Left ventricle myocardium inferior (tissue), 1 donor: ENCODE measurements around the gene RAD51B. TPM values are rescaled to one million over a fixed set of nuclear protein-coding genes. Genes with fewer than 3 reads are reported as not detected.
"Not testable (repeated sequence)": the region's sequence is repeated elsewhere in the genome, so short reads cannot be mapped to it uniquely, and the experiment has no call there.

Experiments
- DNase-seq: peaks from one replicate; pipeline ENCODE4 v3.0.0-alpha.2; 2020
- H3K27ac ChIP-seq: fragments of 200-600 bp; replicated peaks from 2 replicates; pipeline ENCODE4 v1.8.0; 2021
- H3K27me3 ChIP-seq: fragments of 200-600 bp; 2 replicates; pipeline ENCODE4 v1.8.0; 2021; ENCODE audit warnings: low read depth
- H3K36me3 ChIP-seq: fragments of 200-600 bp; 2 replicates; pipeline ENCODE4 v1.8.0; 2021
- H3K4me1 ChIP-seq: fragments of 200-600 bp; 2 replicates; pipeline ENCODE4 v1.8.0; 2021
- H3K4me3 ChIP-seq: fragments of 200-600 bp; 2 replicates; pipeline ENCODE4 v1.8.0; 2021; ENCODE audit warnings: mild to moderate bottlenecking, moderate library complexity
- H3K9me3 ChIP-seq: fragments of 200-600 bp; replicated peaks from 2 replicates; pipeline ENCODE4 v1.8.0; 2021
- intact Hi-C: fragments of 100-400 bp; cut with micrococcal nuclease; formaldehyde crosslinking; loops from one replicate; pipeline ENCODE4 v1.11.0; 2022
- total RNA-seq: library from RNA; stranded (reverse); fragmentation: NEBNext Ultra II Directional; extraction: Animal tissue kit (Norgen Biotek cat#: 25700); gene quantifications from one replicate; pipeline ENCODE4 v1.2.1, GENCODE V29; 2021
- TF ChIP-seq, protein P1 (sequence below): fragments of 200-600 bp; IDR thresholded peaks from 2 replicates; pipeline ENCODE4 v1.8.0; 2021; ENCODE audit warnings: antibody characterized with exemption, mild to moderate bottlenecking, borderline replicate concordance
- donor health status: DM: no; HTN: yes; CAD: no; lungs with severe emphysema.

The RAD51B gene
- total RNA-seq, 1 donor from 2014 or later = 2.4 TPM

DNA sequence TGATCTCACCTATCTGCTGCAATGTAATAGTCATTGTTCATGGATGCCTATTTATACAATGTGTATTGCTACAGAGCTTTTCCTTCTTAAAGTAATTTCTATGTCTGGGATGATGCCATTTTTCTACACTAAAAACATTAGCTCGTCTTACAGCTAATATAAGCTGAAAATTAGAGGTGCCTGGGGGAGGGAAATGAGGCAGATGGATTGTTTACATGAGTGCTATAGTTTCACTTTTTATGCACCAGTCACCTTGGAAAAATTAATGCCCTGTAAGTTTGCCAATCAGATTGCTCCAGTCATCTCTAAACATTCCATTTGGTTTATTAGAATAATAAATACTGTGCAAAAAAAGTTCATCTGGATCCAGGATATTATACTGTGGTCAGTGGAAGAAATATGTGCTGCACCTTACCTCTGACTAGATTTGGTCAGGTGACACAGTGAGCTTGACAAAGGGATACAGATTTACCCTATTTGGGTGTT lies 436.2 kb downstream of the RAD51B start:
- Histone ChIP-seq H3K4me3 (no peak overlapping the region), H3K4me1 (peaks cover 12% of the 10 kb centered on the region), H3K9me3 (no peaks in the 10 kb centered on the region), H3K27ac (no peak overlapping the region), H3K36me3 (no peaks in the 10 kb centered on the region), H3K27me3 (no peaks in the 10 kb centered on the region)
- no peak for DNase-seq
- TF ChIP-seq, protein P1, sequence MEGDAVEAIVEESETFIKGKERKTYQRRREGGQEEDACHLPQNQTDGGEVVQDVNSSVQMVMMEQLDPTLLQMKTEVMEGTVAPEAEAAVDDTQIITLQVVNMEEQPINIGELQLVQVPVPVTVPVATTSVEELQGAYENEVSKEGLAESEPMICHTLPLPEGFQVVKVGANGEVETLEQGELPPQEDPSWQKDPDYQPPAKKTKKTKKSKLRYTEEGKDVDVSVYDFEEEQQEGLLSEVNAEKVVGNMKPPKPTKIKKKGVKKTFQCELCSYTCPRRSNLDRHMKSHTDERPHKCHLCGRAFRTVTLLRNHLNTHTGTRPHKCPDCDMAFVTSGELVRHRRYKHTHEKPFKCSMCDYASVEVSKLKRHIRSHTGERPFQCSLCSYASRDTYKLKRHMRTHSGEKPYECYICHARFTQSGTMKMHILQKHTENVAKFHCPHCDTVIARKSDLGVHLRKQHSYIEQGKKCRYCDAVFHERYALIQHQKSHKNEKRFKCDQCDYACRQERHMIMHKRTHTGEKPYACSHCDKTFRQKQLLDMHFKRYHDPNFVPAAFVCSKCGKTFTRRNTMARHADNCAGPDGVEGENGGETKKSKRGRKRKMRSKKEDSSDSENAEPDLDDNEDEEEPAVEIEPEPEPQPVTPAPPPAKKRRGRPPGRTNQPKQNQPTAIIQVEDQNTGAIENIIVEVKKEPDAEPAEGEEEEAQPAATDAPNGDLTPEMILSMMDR = no peak
- intact Hi-C loops = loop anchor here (10.0 kb wide), 1 partner anchor 389 kb away; no protein-coding TSS in a partner anchor

DNA sequence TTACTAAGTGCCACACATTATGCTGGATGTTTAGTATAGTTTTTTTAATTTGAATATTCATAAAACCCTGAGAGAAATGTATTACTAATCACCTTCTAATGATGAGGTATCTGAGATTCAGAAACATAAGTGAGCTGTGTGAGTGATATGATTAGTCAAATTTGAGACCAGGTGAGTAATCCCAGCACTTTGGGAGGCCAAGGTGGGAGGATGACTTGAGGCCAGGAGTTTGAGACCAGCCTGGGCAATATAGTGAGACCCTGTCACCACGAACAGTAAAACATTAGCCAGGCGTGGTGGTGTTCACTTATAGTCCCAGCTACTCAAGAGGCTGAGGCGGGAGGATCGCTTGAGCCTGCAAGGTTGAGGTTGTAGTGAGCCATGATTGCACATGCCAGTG lies 438.4 kb downstream of the RAD51B start:
- Histone ChIP-seq H3K9me3 (no peaks in the 10 kb centered on the region), H3K4me3 (no peak overlapping the region), H3K4me1 (no peaks in the 10 kb centered on the region), H3K27ac (no peak overlapping the region), H3K27me3 (no peaks in the 10 kb centered on the region), H3K36me3 (no peaks in the 10 kb centered on the region)
- intact Hi-C loops = loop anchor here (10.0 kb wide), 1 partner anchor 387 kb away; no protein-coding TSS in a partner anchor
- DNase-seq = no peak
- TF ChIP-seq, protein P1 = no peak

DNA sequence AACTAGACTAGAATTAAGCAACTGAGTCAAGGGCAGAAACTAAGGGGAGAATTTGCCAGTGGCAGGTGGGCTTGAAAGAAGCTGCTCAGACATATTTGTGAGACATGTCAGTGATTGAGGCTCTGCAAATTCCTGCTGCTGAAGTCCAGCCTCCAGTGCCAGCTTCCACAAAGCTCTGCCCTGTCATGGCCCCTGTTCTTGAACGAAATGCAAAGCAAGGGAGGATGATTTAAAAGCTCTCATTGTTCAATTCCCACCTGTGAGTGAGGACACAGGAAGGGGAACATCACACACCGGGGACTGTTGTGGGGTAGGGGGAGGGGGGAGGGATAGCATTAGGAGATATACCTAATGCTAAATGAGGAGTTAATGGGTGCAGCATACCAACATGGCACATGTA lies 439.4 kb downstream of the RAD51B start:
- not testable (repeated sequence) for H3K4me1 ChIP-seq, H3K9me3 ChIP-seq, DNase-seq, H3K36me3 ChIP-seq, H3K27ac ChIP-seq, H3K4me3 ChIP-seq, H3K27me3 ChIP-seq
- intact Hi-C loops = loop anchor here (10.0 kb wide), 1 partner anchor 386 kb away; no protein-coding TSS in a partner anchor

DNA sequence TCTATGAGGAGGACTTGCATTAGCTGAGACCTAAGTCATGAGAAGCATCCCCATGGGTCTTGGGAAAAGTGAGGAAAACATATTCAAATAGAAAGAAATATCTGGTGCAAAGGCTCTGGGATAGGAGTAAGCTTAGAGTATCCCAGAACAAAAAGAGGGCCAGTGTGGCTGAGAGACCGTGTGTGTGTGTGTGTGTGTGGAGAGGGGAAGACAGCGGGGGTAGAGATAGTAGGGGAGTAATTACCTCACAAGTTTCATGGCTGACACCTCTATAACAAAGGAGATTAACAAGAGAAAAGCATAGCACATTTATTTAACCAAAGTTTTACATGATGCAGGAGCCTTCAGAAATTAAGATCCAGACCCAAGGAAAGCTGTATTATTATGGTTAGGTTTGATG lies 440.5 kb downstream of the RAD51B start:
- peaks cover 9% of the 10 kb centered on the region for H3K4me1 ChIP-seq
- H3K27ac ChIP-seq = no peak overlapping the region
- no peaks in the 10 kb centered on the region for H3K27me3 ChIP-seq
- TF ChIP-seq, protein P1 = no peak
- no peak overlapping the region for H3K4me3 ChIP-seq
- intact Hi-C loops = no loop called here
- DNase-seq = no peak
- no peaks in the 10 kb centered on the region for H3K36me3 ChIP-seq
- H3K9me3 ChIP-seq = no peaks in the 10 kb centered on the region

DNA sequence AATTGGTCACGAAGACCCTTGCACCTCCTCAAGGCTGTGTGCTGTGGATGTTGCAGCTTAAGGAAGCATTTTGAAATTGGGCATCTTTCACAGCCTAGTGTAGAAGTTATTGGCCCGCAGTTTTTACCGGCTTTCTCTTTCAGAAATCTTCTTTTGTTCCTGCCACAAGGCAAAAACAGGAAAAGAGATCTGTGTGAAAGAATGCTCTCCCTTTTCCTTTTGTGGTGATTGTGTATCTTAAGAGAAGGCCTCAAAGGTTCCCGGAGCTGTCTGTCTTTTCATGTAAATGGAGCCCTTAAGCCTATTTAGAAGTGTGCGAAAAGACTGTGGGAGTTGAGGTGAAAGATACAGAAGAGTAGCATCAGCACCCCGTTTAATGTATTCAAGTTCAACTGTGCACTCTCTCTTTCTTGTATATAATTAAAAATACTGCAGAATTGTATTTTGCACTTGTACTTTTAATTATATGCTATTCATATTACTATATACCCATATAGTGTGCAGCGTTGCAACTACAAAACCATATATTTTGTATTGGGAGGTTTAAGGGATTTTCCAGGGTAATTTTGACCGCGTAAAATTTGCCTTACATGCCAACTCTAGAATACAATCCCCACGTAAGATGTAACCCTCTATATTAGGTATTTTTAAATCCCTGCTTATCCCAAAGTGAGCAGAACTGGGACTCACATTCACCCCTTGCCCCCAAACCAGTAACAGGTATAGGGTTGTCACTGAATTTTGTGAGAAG lies 441.7 kb downstream of the RAD51B start:
- Histone ChIP-seq H3K27ac (no peak overlapping the region), H3K4me1 (peaks cover 9% of the 10 kb centered on the region), H3K4me3 (no peak overlapping the region), H3K27me3 (no peaks in the 10 kb centered on the region), H3K36me3 (no peaks in the 10 kb centered on the region), H3K9me3 (no peaks in the 10 kb centered on the region)
- TF ChIP-seq, protein P1 = no peak
- intact Hi-C loops = no loop called here
- no peak for DNase-seq

DNA sequence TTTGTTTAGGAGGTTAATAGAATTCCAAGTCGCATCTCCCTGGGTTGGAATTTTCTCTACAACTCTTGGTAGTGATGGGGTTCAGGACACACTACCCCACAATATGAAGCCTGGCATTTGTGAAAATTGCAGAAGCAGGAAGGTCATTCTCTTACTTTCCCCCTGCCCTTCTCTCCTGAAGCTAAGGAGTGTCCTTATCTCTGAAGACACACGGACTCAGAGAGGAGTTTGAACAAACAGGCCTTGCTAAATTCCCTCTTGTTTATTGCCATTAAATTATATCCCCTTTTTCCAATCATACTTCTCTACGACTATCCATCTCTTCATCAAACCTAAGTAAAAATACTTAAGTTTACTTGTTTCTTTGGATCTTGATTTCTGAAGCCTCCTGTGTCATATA lies 443.0 kb downstream of the RAD51B start:
- TF ChIP-seq, protein P1 = no peak
- intact Hi-C loops = no loop called here
- Histone ChIP-seq H3K36me3 (no peaks in the 10 kb centered on the region), H3K27ac (no peak overlapping the region), H3K27me3 (no peaks in the 10 kb centered on the region), H3K4me1 (peaks cover 9% of the 10 kb centered on the region), H3K9me3 (no peaks in the 10 kb centered on the region), H3K4me3 (no peak overlapping the region)
- no peak for DNase-seq
